ENCODE data around the gene RRAS.

RRAS gene

DNA sequence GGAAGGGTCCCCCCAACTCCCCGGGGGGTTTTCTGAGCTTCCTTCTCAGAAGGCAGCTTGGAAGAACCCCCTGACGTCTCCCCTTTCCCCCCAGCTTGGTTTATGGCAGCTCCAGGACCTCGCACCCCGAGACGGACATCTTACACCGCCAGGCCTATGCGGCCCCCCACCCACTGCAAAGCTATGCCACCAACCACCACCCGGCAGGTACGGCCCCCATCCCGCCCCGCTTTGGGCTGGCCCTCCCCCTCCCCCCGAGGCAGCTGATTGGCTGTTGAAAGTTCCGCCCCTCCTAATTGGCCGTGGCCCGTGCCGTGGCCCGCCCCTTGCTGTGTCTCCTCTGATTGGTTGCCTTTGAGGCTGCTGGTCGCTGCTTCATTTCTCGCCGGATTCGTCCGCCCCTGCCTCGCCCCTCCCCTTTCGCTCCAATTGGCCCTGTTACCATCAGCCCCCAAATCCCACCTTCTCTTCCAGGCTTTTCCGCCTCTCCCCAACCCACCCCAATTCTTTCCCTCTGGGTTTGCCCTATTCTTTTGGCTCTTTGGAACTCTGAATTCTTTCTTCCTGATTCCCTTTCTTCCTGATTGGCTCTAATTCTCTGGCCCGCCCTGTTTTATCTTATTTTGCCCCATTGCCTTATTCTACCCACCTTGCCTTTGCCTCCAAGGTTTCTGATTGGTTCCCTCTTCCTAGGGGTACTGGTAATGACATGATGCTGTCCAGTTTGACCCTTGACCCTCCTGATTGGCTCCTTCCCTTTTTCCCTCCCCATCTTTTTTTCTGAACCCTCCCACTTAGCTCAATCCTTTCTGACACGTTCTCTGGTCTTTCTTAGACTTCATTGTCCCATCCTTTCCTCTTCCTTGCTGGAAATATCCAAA, 46.5 kb downstream of the RRAS start:
- DNase-seq, result peak; percentile 92 to 94

GRCh38 chr19:49592486-49593232, 47.3 kb downstream of the RRAS start:
- DNase-seq, result peak in 1 of 2 donors; percentile 11

DNA sequence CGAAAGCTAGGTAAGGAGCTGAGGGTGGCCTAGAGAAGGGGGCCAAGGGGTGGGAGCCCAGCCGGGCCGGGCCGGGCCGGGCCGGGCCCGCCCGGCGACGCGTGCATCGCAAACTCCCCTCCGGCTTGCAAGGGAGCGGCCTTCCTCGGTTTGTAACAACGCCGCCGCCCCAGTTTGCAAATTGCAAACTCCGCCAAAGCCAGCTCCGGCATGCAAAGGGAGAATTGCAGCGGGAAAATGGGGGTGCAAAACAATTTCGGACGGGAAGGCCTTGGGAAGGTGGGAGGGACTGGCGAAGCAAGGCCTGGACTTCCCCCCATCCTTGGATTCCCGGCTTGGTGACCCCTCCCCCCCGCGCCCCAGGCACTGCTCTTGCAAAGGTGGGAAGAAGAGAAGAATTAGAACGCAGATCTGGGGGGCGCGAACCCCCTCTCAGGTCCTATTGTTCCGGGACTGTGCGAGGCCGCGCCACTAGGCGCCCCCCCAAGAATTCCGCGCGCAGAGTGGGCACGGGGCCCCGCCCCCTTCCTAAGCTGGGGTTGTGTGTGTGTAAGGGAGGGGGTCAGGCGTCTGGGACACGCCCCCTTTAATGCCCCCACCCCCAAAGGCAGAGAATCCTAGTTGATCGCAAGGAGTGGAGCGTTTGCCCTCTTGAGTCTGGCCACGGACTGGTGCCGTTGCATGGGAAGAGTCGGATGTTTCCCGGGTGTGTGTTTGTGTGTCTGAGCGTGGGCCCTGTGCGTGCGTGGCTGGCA, 48.0 kb downstream of the RRAS start:
- peak; percentile 27 to 43 for DNase-seq

DNA sequence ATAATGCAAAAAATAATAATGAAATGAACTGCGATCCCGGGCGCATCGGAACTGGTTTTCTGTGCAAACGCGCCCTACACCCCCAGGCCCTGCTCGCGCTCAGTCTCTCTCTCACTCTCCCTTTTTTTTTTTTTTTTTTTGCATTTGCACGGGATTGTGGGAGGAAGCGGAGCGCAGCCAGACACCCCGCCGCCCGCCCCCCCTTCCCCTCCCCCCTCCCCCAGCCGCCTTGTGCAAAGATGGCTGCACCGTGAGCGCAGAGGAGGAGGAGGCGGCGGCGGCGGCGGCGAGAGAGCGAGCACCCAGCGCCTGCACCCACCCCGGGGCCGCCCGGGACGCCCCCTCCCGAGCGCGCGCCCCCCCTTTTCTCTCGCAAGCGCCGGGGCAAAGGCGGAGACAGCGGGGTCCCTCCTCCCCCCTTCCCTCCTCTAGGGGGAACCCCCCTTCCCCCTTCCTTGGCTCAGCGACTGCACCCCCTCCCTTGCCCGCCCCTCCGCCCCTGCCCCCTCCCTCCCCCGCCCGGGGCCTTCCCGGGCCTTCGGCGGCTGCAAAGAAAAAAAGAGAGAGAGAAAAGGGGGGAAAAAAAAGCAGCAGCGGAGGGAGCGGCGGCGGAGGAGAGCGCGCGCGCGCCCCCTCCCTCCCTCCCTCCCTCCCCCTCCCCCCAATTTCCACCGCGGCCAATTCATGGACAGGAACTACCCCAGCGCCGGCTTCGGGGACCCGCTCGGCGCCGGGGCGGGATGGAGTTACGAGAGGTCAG, 48.8 kb downstream of the RRAS start, which contains the start of gene PRR12:
PRR12 (plus strand) TSS at position 212 of the 760 bp plus-strand sequence; CDS start at position 685, 473 bp downstream.
- peak; percentile 76 to 83 for DNase-seq

GRCh38 chr19:49590071-49590970, 49.6 kb downstream of the RRAS start:
- peak; percentile 99 for DNase-seq

DNA sequence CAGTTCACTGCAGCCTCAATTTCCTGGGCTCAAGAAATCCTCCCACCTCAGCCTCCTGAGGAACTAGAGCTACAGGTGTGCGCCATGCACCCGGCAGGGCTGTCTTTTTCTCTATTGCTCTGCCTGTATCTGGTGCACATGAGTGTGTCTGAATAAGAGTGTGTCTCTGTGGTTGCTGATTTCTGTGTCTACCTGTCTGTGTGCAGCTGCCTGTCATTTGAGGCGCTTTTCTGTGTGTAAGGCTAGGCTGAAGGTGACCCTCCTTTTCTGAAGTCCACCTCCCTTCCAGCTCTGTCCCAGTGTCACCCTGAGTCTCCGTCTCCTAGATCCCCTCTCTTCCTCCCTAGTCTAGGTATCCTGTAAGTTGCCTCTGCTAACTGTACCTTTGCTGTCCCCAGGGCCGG, 50.4 kb downstream of the RRAS start:
- peak in 1 of 2 donors; percentile 35 for DNase-seq

GRCh38 chr19:49588365-49589122, 51.4 kb downstream of the RRAS start:
- peak in 1 of 2 donors; percentile 37 for DNase-seq

GRCh38 chr19:49587227-49587626, 52.7 kb downstream of the RRAS start:
- DNase-seq, result no peak
